ENCODE data around the gene RAB3B. TPM values are rescaled to one million over a fixed set of nuclear protein-coding genes. Genes with fewer than 3 reads are reported as not detected.

Gene RAB3B
- total and polyA plus RNA-seq, 9 of the 15 experiments (the other 6 are each of a cell fraction or from before 2014, with no cell fraction given) = 0.07 to 0.47 (median 0.27) TPM

GRCh38 chr1:51966559-51966958 is 23.9 kb downstream of the RAB3B start (continued):
- TF ChIP-seq TCF3 (CRISPR knock-in tag; IDR thresholded peaks at IDR 0.05) (peak; percentile 21; the same call in 1 of the 2 replicates), HDAC2 (IDR thresholded peaks at IDR 0.05) (peak; percentile 90; the same call in 1 of the 2 replicates), DNMT1 (IDR thresholded peaks at IDR 0.05) (no peak), ETV1 (tag; conservative IDR thresholded peaks at IDR 0.05; ENCODE audit: low read depth) (peak; percentile 61), PHF8 (IDR thresholded peaks at IDR 0.05; ENCODE audit: borderline replicate concordance, low read length) (no peak), EP300 (IDR thresholded peaks at IDR 0.05; ENCODE audit: low read length) (peak; percentile 60; the same call in 1 of the 2 replicates), MIER1 (IDR thresholded peaks at IDR 0.05; ENCODE audit: low read depth) (no peak), SMARCA4 (IDR thresholded peaks at IDR 0.05) (peak; percentile 38; the same call in 1 of the 2 replicates), HMBOX1 (IDR thresholded peaks at IDR 0.05) (0 out of 2 replicates have a peak, but pooled peaks have one; percentile 27), CBFA2T3 (IDR thresholded peaks at IDR 0.05) (peak; percentile 74), NCOA6 (IDR thresholded peaks at IDR 0.05) (no peak), RNF2 (IDR thresholded peaks at IDR 0.05) (peak; percentile 15; the same call in 1 of the 2 replicates), ZNF584 (CRISPR knock-in tag; IDR thresholded peaks at IDR 0.05; ENCODE audit: low read depth) (no peak), JUN (IDR thresholded peaks at IDR 0.05; ENCODE audit: borderline replicate concordance, low read depth, low read length) (0 out of 2 replicates have a peak, but pooled peaks have one; percentile 23), JUN (CRISPR knock-in tag; IDR thresholded peaks at IDR 0.05; ENCODE audit: borderline replicate concordance) (no peak), ZNF224 (CRISPR knock-in tag; IDR thresholded peaks at IDR 0.05) (no peak), CTBP1 (IDR thresholded peaks at IDR 0.05; ENCODE audit: borderline replicate concordance) (peak; percentile 62), TAL1 (IDR thresholded peaks at IDR 0.05) (peak; percentile 18; the same call in 1 of the 2 replicates), MAZ (CRISPR knock-in tag; conservative IDR thresholded peaks at IDR 0.05 in 1 of 2, IDR thresholded peaks at IDR 0.05 in 1 of 2) (no peak), THAP7 (CRISPR knock-in tag; IDR thresholded peaks at IDR 0.05) (no peak), ETV5 (CRISPR knock-in tag; IDR thresholded peaks at IDR 0.05; ENCODE audit: low read depth) (no peak), ELF2 (CRISPR knock-in tag; IDR thresholded peaks at IDR 0.05) (no peak), STAT6 (CRISPR knock-in tag; IDR thresholded peaks at IDR 0.05) (0 out of 2 replicates have a peak, but pooled peaks have one; percentile 59)
- TF ChIP-seq, protein P1, sequence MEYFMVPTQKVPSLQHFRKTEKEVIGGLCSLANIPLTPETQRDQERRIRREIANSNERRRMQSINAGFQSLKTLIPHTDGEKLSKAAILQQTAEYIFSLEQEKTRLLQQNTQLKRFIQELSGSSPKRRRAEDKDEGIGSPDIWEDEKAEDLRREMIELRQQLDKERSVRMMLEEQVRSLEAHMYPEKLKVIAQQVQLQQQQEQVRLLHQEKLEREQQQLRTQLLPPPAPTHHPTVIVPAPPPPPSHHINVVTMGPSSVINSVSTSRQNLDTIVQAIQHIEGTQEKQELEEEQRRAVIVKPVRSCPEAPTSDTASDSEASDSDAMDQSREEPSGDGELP (CRISPR knock-in tag; IDR thresholded peaks at IDR 0.05; ENCODE audit: borderline replicate concordance) = peak; percentile 62
- TF ChIP-seq, protein P2, sequence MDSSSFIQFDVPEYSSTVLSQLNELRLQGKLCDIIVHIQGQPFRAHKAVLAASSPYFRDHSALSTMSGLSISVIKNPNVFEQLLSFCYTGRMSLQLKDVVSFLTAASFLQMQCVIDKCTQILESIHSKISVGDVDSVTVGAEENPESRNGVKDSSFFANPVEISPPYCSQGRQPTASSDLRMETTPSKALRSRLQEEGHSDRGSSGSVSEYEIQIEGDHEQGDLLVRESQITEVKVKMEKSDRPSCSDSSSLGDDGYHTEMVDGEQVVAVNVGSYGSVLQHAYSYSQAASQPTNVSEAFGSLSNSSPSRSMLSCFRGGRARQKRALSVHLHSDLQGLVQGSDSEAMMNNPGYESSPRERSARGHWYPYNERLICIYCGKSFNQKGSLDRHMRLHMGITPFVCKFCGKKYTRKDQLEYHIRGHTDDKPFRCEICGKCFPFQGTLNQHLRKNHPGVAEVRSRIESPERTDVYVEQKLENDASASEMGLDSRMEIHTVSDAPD (CRISPR knock-in tag; IDR thresholded peaks at IDR 0.05) = no peak
